GM13977 (cell line): Measurements from ENCODE around the gene OR51A7.

Experiments
- DNase-seq: peaks from one replicate; pipeline ENCODE4 v3.0.0; 2012; ENCODE audit warnings: low spot score
- CTCF ChIP-seq: IDR thresholded peaks from 2 replicates; pipeline ENCODE4 v1.5.1; 2012; ENCODE audit warnings: mild to moderate bottlenecking, control low read depth; ENCODE audit not compliant: insufficient read depth; ENCODE audit errors: extremely low read depth, missing control alignments
- in situ Hi-C: fragments of 300-500 bp; cut with MboI; formaldehyde crosslinking; loops from one replicate; pipeline ENCODE4 v1.12.0; 2022; ENCODE audit warnings: low sequenced_read_pairs, low pct_unique_long_range_greater_than_20kb, mixed read lengths, inconsistent platforms; ENCODE audit not compliant: unreplicated experiment

Gene OR51A7

DNA sequence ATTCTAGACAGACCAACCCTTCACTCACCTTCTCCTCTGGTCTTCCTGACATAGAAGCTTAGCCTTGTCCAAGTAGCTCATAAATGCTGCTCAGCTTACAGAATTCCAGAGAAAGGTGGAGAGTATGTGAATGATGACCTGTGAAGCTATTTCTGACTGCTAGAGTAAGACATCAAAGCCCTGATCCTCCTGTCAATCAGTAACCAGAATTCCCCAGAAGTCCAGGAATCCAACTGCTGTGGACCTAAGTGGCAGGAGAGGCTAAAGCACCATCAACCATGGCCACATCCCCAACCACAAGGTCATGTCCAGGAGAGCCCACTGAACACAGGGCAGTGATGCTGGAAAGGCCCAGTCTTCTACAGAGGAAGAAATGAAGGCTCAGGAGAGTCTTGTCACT lies 13.0 kb downstream of the OR51A7 start:
- DNase-seq: no peak
- in situ Hi-C loops: no loop called here
- no peak for TF ChIP-seq CTCF

- DNase-seq: no peak
- no peak for TF ChIP-seq CTCF
- in situ Hi-C loops: no loop called here
These were observed 15.7 kb downstream of the OR51A7 start, which contains the start of gene OR51G2 for GRCh38 chr11:4919250-4919649. Gene OR51G2 (minus strand): TSS chr11:4919350. CDS start chr11:4915663, 3,687 bp downstream.

GRCh38 chr11:4921796-4922195 lies 18.2 kb downstream of the OR51A7 start:
- no peak for TF ChIP-seq CTCF
- in situ Hi-C loops: no loop called here
- DNase-seq: no peak

DNA sequence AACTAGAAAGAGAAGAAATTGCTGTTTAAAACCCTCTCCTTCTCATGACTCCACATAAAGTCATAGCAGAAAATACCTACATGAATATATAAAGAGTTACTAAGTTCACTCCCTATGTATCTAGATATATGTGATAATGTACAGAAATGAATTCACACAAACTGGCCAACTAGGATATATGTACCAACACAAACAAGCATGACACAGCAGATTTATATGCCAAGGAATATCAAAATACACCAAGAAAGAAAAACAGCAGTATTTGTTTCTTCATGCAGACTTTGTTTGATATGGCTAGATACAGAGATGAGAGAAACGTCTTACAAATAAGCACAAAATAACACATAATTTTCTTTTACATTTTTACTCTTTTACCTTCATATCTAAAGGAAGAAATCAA lies 18.7 kb downstream of the OR51A7 start:
- no peak for TF ChIP-seq CTCF
- DNase-seq: no peak
- in situ Hi-C loops: no loop called here

GRCh38 chr11:4924239-4924638 lies 20.7 kb downstream of the OR51A7 start, which contains the start of gene OR51G1:
Gene OR51G1 (minus strand): TSS chr11:4924339. CDS start chr11:4924339, 0 bp downstream.
- DNase-seq: no peak
- in situ Hi-C loops: no loop called here

GRCh38 chr11:4926608-4927007 lies 23.0 kb downstream of the OR51A7 start:
- in situ Hi-C loops: no loop called here
- DNase-seq: no peak

More at GRCh38 chr11:4924239-4924638, 20.7 kb downstream of the OR51A7 start, which contains the start of gene OR51G1:
- no peak for TF ChIP-seq CTCF

More at GRCh38 chr11:4926608-4927007, 23.0 kb downstream of the OR51A7 start:
- TF ChIP-seq CTCF: no peak
